ENCODE data around the gene SLIT2. TPM values are rescaled to one million over a fixed set of nuclear protein-coding genes. Genes with fewer than 3 reads are reported as not detected.
A peak's percentile ranks its signal among the peaks of the same experiment; 100 is the strongest.

SLIT2 gene
- total and polyA plus RNA-seq, 7 donors, result 0.22 to 9.0 (median 4.7) TPM

DNA sequence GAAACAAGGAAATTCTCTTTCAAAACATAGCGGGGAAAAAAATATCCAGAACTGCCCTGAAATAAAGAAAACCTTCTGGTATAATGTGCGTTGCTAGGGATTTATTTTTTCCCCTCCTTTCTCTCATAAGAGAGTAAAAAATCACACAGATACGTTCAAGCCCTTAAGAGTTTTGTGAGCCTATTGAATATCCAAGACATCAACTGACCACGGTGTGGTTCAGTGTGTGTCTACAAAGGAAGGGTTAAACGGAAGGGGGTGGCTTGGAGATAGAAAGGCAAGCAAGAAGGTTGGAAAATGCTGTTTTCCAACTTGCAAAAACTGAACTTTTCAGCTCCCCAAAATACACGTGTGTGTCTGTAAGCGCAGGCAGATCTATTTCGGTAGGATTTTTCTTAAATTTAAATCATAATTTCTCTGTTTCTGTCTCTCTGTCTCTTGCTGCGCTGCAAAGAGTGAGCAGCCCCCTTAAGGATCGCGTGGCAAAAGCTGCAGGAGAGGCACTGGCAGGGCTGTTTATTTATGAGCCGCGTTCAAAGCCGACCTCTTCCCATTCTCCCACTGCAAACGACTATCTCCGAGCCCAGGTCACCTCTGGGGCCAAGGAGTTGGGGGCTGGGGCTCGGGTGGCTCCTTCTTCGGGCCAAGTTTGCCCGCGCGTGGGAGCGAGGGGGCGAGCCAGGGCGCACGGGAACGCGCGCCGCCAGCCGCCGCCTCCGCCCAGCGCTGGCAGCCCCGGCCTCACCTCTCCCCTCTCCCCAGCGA lies 492 bp upstream of the SLIT2 start:
- DNase-seq (no peak), ATAC-seq (peak in 1 of 4 donors; percentile 19)
- Histone ChIP-seq H3K27ac (peak overlapping the region; percentile 64), H3K9me3 (no peaks in the 10 kb centered on the region), H3K4me3 (peak overlapping the region; percentile 77), H3K36me3 (ENCODE audit: insufficient read depth in 1 of 2, low read depth in 1 of 2) (no peaks in the 10 kb centered on the region), H3K4me1 (peaks cover 4% of the 10 kb centered on the region), H3K27me3 (ENCODE audit: insufficient read depth in 3 of 3, low read length in 2 of 3) (peaks cover 0 to 35% (median 21%) of the 10 kb centered on the region in 3 donors)
- TF ChIP-seq CTCF (IDR thresholded peaks at IDR 0.05), result no peak
- 3 to 5% (median 5%) methylated on average over 21 to 35 of the region's 35 CpGs for WGBS, 3 donors
- intact Hi-C loops (cut with DNase I), result no loop called here

- Histone ChIP-seq H3K27ac (peak overlapping the region; percentile 64), H3K4me3 (peak overlapping the region; percentile 77), H3K36me3 (ENCODE audit: insufficient read depth in 1 of 2, low read depth in 1 of 2) (no peaks in the 10 kb centered on the region), H3K4me1 (peaks cover 4% of the 10 kb centered on the region), H3K27me3 (ENCODE audit: insufficient read depth in 3 of 3, low read length in 2 of 3) (peaks cover 0 to 35% (median 21%) of the 10 kb centered on the region in 3 donors), H3K9me3 (no peaks in the 10 kb centered on the region)
- ATAC-seq (peak; percentile 8 to 31 (median 20)), DNase-seq (peak; percentile 40 to 65)
- TF ChIP-seq CTCF (IDR thresholded peaks at IDR 0.05), result no peak
- WGBS, 3 donors, result 1% methylated on average over 53 to 55 of the region's 55 CpGs
- intact Hi-C loops (cut with DNase I), result no loop called here
These were observed 1.1 kb downstream of the SLIT2 start for GRCh38 chr4:20252656-20253282.

- ATAC-seq, result no peak
- intact Hi-C loops (cut with DNase I), result no loop called here
- 1 to 2% (median 1%) methylated on average over 21 of the region's 21 CpGs for WGBS, 3 donors
- peak in 1 of 2 donors; percentile 10 for DNase-seq
- Histone ChIP-seq H3K9me3 (no peaks in the 10 kb centered on the region), H3K27me3 (ENCODE audit: insufficient read depth in 3 of 3, low read length in 2 of 3) (peaks cover 0 to 35% (median 21%) of the 10 kb centered on the region in 3 donors), H3K36me3 (ENCODE audit: insufficient read depth in 1 of 2, low read depth in 1 of 2) (no peaks in the 10 kb centered on the region), H3K4me1 (peaks cover 4% of the 10 kb centered on the region), H3K27ac (no peak overlapping the region), H3K4me3 (peak overlapping the region; percentile 77)
- no peak for TF ChIP-seq CTCF (IDR thresholded peaks at IDR 0.05)
These were observed 1.6 kb downstream of the SLIT2 start for GRCh38 chr4:20253283-20253734.

GRCh38 chr4:20253735-20254409 lies 2.2 kb downstream of the SLIT2 start:
- Histone ChIP-seq H3K36me3 (ENCODE audit: insufficient read depth in 1 of 2, low read depth in 1 of 2) (no peaks in the 10 kb centered on the region), H3K4me3 (peak overlapping the region; percentile 77), H3K27me3 (ENCODE audit: insufficient read depth in 3 of 3, low read length in 2 of 3) (peaks cover 0 to 35% (median 21%) of the 10 kb centered on the region in 3 donors), H3K27ac (no peak overlapping the region), H3K4me1 (peaks cover 4% of the 10 kb centered on the region), H3K9me3 (no peaks in the 10 kb centered on the region)
- ATAC-seq, result peak; percentile 11 to 30 (median 18)
- peak; percentile 49 to 71 for DNase-seq
- 0 to 2% (median 1%) methylated on average over 36 to 43 of the region's 43 CpGs for WGBS, 3 donors
- TF ChIP-seq CTCF (IDR thresholded peaks at IDR 0.05), result no peak
- intact Hi-C loops (cut with DNase I), result no loop called here
